NCI-H128 (cell line): ENCODE results near the gene GPSM1.
"Not testable (repeated sequence)": the region's sequence is repeated elsewhere in the genome, so short reads cannot be mapped to it uniquely, and the experiment has no call there.

Experiments used
- DNase-seq: peaks from one replicate; lab custom pipeline; 2025; ENCODE audit not compliant: unreplicated experiment; lab: John Stamatoyannopoulos, UW

The GPSM1 gene

GRCh38 chr9:136343121-136343883, 16.0 kb downstream of the GPSM1 start:
- DNase-seq, result no peak

GRCh38 chr9:136343884-136344269, 16.5 kb downstream of the GPSM1 start:
- DNase-seq, result no peak

- DNase-seq, result no peak
Measured at GRCh38 chr9:136344544-136345280, 17.4 kb downstream of the GPSM1 start.

- no peak for DNase-seq
Measured at GRCh38 chr9:136345281-136346156, 18.2 kb downstream of the GPSM1 start.

GRCh38 chr9:136346157-136346481, 18.8 kb downstream of the GPSM1 start:
- no peak for DNase-seq

- DNase-seq, result no peak
Measured at GRCh38 chr9:136346927-136347465, 19.7 kb downstream of the GPSM1 start.

GRCh38 chr9:136347472-136348256, 20.3 kb downstream of the GPSM1 start:
- DNase-seq, result no peak

GRCh38 chr9:136348691-136349090, 21.4 kb downstream of the GPSM1 start:
- DNase-seq, result no peak

GRCh38 chr9:136349546-136349945, 22.2 kb downstream of the GPSM1 start:
- DNase-seq, result no peak

GRCh38 chr9:136351252-136351800, 24.0 kb downstream of the GPSM1 start:
- DNase-seq, result no peak

- DNase-seq, result not testable (repeated sequence)
Measured at GRCh38 chr9:136351868-136352267, 24.5 kb downstream of the GPSM1 start.

GRCh38 chr9:136352682-136353081, 25.3 kb downstream of the GPSM1 start:
- no peak for DNase-seq

GRCh38 chr9:136353088-136353487, 25.7 kb downstream of the GPSM1 start:
- DNase-seq, result no peak

- no peak for DNase-seq
Measured at GRCh38 chr9:136353757-136354488, 26.6 kb downstream of the GPSM1 start.

GRCh38 chr9:136354592-136355085, 27.3 kb downstream of the GPSM1 start:
- DNase-seq, result no peak

- no peak for DNase-seq
Measured at GRCh38 chr9:136355616-136356557, 28.5 kb downstream of the GPSM1 start.

- DNase-seq, result no peak
Measured at GRCh38 chr9:136357202-136357725, 29.9 kb downstream of the GPSM1 start.

- DNase-seq, result no peak
Measured at GRCh38 chr9:136358016-136358415, 30.7 kb downstream of the GPSM1 start.
